H9 (cell line): ENCODE measurements around the gene IFIT1B. TPM values are rescaled to one million over a fixed set of nuclear protein-coding genes. Genes with fewer than 3 reads are reported as not detected.

Source experiments
- DNase-seq: peaks from one replicate; pipeline ENCODE4 v3.0.0-alpha.2; 2017
- H2AFZ ChIP-seq: one replicate; pipeline ENCODE4 v1.6.1; 2013; ENCODE audit warnings: mild to moderate bottlenecking, low read length, control low read depth, moderate library complexity
- H2AK5ac ChIP-seq: 2 replicates; pipeline ENCODE4 v1.6.1; 2013; ENCODE audit warnings: low read length, control low read depth, mixed read lengths; ENCODE audit not compliant: insufficient read length
- H2BK120ac ChIP-seq: one replicate; pipeline ENCODE4 v1.6.1; 2013; ENCODE audit warnings: low read depth, mild to moderate bottlenecking, low read length, control low read depth, inconsistent platforms; ENCODE audit not compliant: poor library complexity, severe bottlenecking
- H2BK12ac ChIP-seq: 2 replicates; pipeline ENCODE4 v1.6.1; 2013; ENCODE audit warnings: low read length, control low read depth, mixed read lengths, low read depth; ENCODE audit not compliant: insufficient read length
- H2BK15ac ChIP-seq: 2 replicates; pipeline ENCODE4 v1.6.1; 2013; ENCODE audit warnings: low read depth, low read length, control low read depth
- H2BK20ac ChIP-seq: one replicate; pipeline ENCODE4 v1.6.1; 2013; ENCODE audit warnings: low read depth, mild to moderate bottlenecking, low read length, control low read depth, inconsistent platforms; ENCODE audit not compliant: poor library complexity, severe bottlenecking
- H2BK5ac ChIP-seq: 2 replicates; pipeline ENCODE4 v1.6.1; 2013; ENCODE audit warnings: low read length, control low read depth, mixed read lengths; ENCODE audit not compliant: insufficient read length
- H3K14ac ChIP-seq: 2 replicates; pipeline ENCODE4 v1.6.1; 2013; ENCODE audit warnings: low read length, control low read depth; ENCODE audit not compliant: insufficient read depth
- H3K18ac ChIP-seq: 2 replicates; pipeline ENCODE4 v1.6.1; 2013; ENCODE audit warnings: low read depth, mild to moderate bottlenecking, mixed read lengths, low read length, control low read depth; ENCODE audit not compliant: insufficient read length
- H3K23ac ChIP-seq: 2 replicates; pipeline ENCODE4 v1.6.1; 2013; ENCODE audit warnings: low read length, control low read depth, mixed read lengths, low read depth; ENCODE audit not compliant: insufficient read length
- H3K23me2 ChIP-seq: 2 replicates; pipeline ENCODE4 v1.6.1; 2013; ENCODE audit warnings: low read depth, mild to moderate bottlenecking, mixed read lengths, low read length, control low read depth; ENCODE audit not compliant: insufficient read length, poor library complexity, severe bottlenecking
- H3K27ac ChIP-seq: 2 replicates; pipeline ENCODE4 v1.5.1; 2013; ENCODE audit warnings: low read length, control low read depth, mixed read lengths, low read depth; ENCODE audit not compliant: insufficient read length
- H3K27me3 ChIP-seq: 2 replicates; pipeline ENCODE4 v1.6.1; 2013; ENCODE audit warnings: low read length, control low read depth, inconsistent platforms; ENCODE audit not compliant: insufficient read depth
- H3K4ac ChIP-seq: 2 replicates; pipeline ENCODE4 v1.6.1; 2013; ENCODE audit warnings: low read depth, mild to moderate bottlenecking, control low read depth, inconsistent platforms, low read length, moderate library complexity
- H3K4me1 ChIP-seq: 2 replicates; pipeline ENCODE4 v1.6.1; 2013; ENCODE audit warnings: low read length, control low read depth, inconsistent platforms; ENCODE audit not compliant: insufficient read depth
- H3K4me2 ChIP-seq: 2 replicates; pipeline ENCODE4 v1.6.1; 2013; ENCODE audit warnings: low read length, control low read depth, mixed read lengths; ENCODE audit not compliant: insufficient read length, insufficient read depth
- H3K56ac ChIP-seq: 2 replicates; pipeline ENCODE4 v1.6.1; 2013; ENCODE audit warnings: low read depth, mild to moderate bottlenecking, mixed read lengths, low read length, control low read depth; ENCODE audit not compliant: insufficient read length
- H3K79me1 ChIP-seq: 2 replicates; pipeline ENCODE4 v1.6.1; 2013; ENCODE audit warnings: low read depth, mild to moderate bottlenecking, moderate library complexity, low read length, control low read depth, inconsistent platforms; ENCODE audit not compliant: insufficient read depth, poor library complexity, severe bottlenecking
- H3K79me2 ChIP-seq: 2 replicates; pipeline ENCODE4 v1.6.1; 2013; ENCODE audit warnings: low read length, control low read depth, inconsistent platforms; ENCODE audit not compliant: insufficient read depth
- H3K9ac ChIP-seq: 2 replicates; pipeline ENCODE4 v1.6.1; 2013; ENCODE audit warnings: low read length, control low read depth, mixed read lengths; ENCODE audit not compliant: insufficient read length; ENCODE audit errors: extremely low read depth
- H3K9me3 ChIP-seq: one replicate; pipeline ENCODE4 v1.6.1; 2013; ENCODE audit warnings: low read depth, low read length, inconsistent platforms; ENCODE audit not compliant: control insufficient read depth
- H3T11ph ChIP-seq: one replicate; pipeline ENCODE4 v1.6.1; 2013; ENCODE audit warnings: mild to moderate bottlenecking, low read length, control low read depth, inconsistent platforms
- H4K20me1 ChIP-seq: one replicate; pipeline ENCODE4 v1.6.1; 2013; ENCODE audit not compliant: control insufficient read depth, insufficient read length, insufficient read depth
- H4K5ac ChIP-seq: 2 replicates; pipeline ENCODE4 v1.6.1; 2013; ENCODE audit warnings: low read depth, mild to moderate bottlenecking, mixed read lengths, low read length, control low read depth; ENCODE audit not compliant: insufficient read length
- H4K8ac ChIP-seq: replicated peaks from 2 replicates; pipeline ENCODE4 v1.6.1; 2013; ENCODE audit warnings: low read length, control low read depth, mixed read lengths, low read depth; ENCODE audit not compliant: insufficient read length
- H4K91ac ChIP-seq: 2 replicates; pipeline ENCODE4 v1.6.1; 2013; ENCODE audit warnings: low read depth, mild to moderate bottlenecking, moderate library complexity, mixed read lengths, low read length, control low read depth; ENCODE audit not compliant: insufficient read length
- H3K27ac Mint-ChIP-seq, 3 experiments: 2 replicates in 2 of 3; 3 replicates in 1 of 3; pipeline ENCODE4 v1.8.0; 2020 to 2021; ENCODE audit warnings: mixed read lengths in 3 of 3, mild to moderate bottlenecking in 1 of 3, moderate library complexity in 1 of 3
- H3K27me3 Mint-ChIP-seq: 2 replicates; pipeline ENCODE4 v1.8.0; 2021; ENCODE audit warnings: low read depth, mild to moderate bottlenecking, moderate library complexity, mixed read lengths
- H3K36me3 Mint-ChIP-seq, 3 experiments: 2 replicates in 2 of 3; 3 replicates in 1 of 3; pipeline ENCODE4 v1.8.0; 2020 to 2021; ENCODE audit warnings: low read depth in 3 of 3, mixed read lengths in 3 of 3; ENCODE audit not compliant: insufficient read depth in 1 of 3
- H3K4me1 Mint-ChIP-seq, 2 experiments: 2 replicates each; pipeline ENCODE4 v1.8.0; 2020; ENCODE audit warnings: mixed read lengths in 2 of 2
- H3K4me3 Mint-ChIP-seq, 2 experiments: 2 replicates in 1 of 2; 3 replicates in 1 of 2; pipeline ENCODE4 v1.8.0; 2020 to 2021; ENCODE audit warnings: mild to moderate bottlenecking in 2 of 2, mixed read lengths in 2 of 2, moderate library complexity in 1 of 2
- H3K9me3 Mint-ChIP-seq, 2 experiments: 2 replicates in 1 of 2; 3 replicates in 1 of 2; pipeline ENCODE4 v1.8.0; 2020; ENCODE audit warnings: mild to moderate bottlenecking in 2 of 2, mixed read lengths in 2 of 2, moderate library complexity in 1 of 2
- WGBS: extraction: QIAGEN DNeasy Blood & Tissue Kit; methylation state at CpG from one replicate; pipeline ENCODE4 v1.1.7; 2013; ENCODE audit warnings: missing lambda C conversion rate, low lambda C conversion rate, mixed read lengths; ENCODE audit not compliant: insufficient read length; ENCODE audit errors: extremely low coverage; 5-methylcytosine and 5-hydroxymethylcytosine counted together
- total RNA-seq: library from RNA; stranded (reverse); gene quantifications from 2 replicates; pipeline ENCODE4 v1.2.1, GENCODE V29; 2021
- TF ChIP-seq, protein P1 (sequence below): fragments of 200-600 bp; sonication (generic); conservative IDR thresholded peaks from 3 replicates; pipeline ENCODE4 v1.8.0; 2021; ENCODE audit warnings: antibody characterized with exemption, mild to moderate bottlenecking

Gene IFIT1B
- total RNA-seq, 1 experiment from 2014 or later: not detected

DNA sequence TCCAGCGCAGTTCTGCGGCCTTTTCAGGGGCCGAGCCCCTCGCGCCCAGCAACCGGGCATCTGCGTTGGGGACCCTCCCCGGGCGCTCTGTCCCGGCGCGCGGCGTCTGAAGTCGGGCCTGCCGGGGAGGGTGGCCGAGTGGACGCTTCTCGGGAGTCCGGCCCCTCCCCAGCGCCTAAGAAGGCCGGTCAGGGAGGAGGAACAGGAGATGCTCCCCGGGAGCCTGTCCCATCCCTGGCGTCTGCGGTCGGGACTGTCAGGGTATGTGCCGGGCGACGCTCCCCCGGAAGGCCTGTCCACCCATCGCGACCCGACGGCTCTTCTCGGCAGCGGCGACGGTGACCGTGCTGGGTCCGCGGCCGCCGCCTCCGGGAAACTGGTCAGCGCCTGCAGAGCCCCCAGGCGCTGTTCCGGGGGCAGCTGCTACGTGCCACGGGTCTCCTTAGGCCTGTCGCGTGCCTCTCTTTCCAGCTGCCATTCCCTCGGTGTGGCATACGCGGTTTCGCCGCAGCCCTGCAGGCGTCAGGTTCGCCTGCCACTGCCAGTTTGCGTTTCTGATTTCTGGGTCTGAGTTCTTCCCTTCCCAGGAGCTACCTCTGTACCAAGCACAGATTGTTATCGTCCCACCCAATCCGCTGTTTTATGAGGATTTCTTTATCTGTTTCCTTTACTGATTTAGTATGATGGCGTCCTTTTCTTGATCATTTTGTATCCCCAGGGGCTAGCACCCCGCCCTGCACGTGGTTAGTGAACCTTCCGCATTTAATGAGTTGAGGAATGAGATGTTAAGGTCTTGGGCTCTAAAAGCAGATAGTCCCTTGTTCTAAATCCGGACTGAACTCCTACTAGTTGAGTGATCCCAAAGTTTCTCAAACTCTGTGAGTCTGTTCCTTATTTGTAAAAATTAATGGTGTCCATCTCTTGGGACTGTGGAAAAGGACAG, 37.3 kb downstream of the IFIT1B start:
- Histone ChIP-seq H3K27ac (no peak overlapping the region), H2BK5ac (no peak overlapping the region), H2BK12ac (no peak overlapping the region), H3K14ac (no peak overlapping the region; the same call in 1 of the 2 replicates), H3K23ac (no peak overlapping the region), H3K18ac (peak overlapping the region; percentile 61), H3K79me2 (no peaks in the 10 kb centered on the region), H3K27me3 (peaks cover 2% of the 10 kb centered on the region; the same call in 1 of the 2 replicates), H4K8ac (no peak overlapping the region), H3K79me1 (no peaks in the 10 kb centered on the region), H3K4me2 (peak overlapping the region; percentile 81), H2AK5ac (no peak overlapping the region), H2AFZ (peak overlapping the region; percentile 45), H3T11ph (no peak overlapping the region), H4K20me1 (no peaks in the 10 kb centered on the region), H2BK20ac (no peak overlapping the region), H3K4ac (no peak overlapping the region), H2BK120ac (no peak overlapping the region), H3K9me3 (no peaks in the 10 kb centered on the region), H2BK15ac (no peak overlapping the region), H3K9ac (no peak overlapping the region), H4K91ac (no peak overlapping the region), H3K4me1 (no peaks in the 10 kb centered on the region; the same call in 1 of the 2 replicates), H3K56ac (no peak overlapping the region), H4K5ac (no peak overlapping the region), H3K23me2 (peaks cover 9% of the 10 kb centered on the region)
- Mint-ChIP-seq H3K36me3 (peaks cover 3 to 11% (median 9%) of the 10 kb centered on the region in 3 experiments; a peak in 6 of 7 replicates), H3K4me1 (peaks cover 19 to 24% of the 10 kb centered on the region in 2 experiments), H3K27me3 (peaks cover 27% of the 10 kb centered on the region), H3K4me3 (peak overlapping the region; percentile 89 to 93), H3K27ac (no peak overlapping the region), H3K9me3 (peaks cover 2 to 9% of the 10 kb centered on the region in 2 experiments; a peak in 3 of 5 replicates)
- peak; percentile 56 for DNase-seq
- TF ChIP-seq, protein P1, sequence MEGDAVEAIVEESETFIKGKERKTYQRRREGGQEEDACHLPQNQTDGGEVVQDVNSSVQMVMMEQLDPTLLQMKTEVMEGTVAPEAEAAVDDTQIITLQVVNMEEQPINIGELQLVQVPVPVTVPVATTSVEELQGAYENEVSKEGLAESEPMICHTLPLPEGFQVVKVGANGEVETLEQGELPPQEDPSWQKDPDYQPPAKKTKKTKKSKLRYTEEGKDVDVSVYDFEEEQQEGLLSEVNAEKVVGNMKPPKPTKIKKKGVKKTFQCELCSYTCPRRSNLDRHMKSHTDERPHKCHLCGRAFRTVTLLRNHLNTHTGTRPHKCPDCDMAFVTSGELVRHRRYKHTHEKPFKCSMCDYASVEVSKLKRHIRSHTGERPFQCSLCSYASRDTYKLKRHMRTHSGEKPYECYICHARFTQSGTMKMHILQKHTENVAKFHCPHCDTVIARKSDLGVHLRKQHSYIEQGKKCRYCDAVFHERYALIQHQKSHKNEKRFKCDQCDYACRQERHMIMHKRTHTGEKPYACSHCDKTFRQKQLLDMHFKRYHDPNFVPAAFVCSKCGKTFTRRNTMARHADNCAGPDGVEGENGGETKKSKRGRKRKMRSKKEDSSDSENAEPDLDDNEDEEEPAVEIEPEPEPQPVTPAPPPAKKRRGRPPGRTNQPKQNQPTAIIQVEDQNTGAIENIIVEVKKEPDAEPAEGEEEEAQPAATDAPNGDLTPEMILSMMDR: no peak
- WGBS: no CpG with 5 or more reads among the region's 66 CpGs
